Epidermal melanocyte (primary cell): ENCODE measurements around the gene RELN.

Experiments used
- DNase-seq: peaks from one replicate; pipeline ENCODE4 v3.0.0; 2011; ENCODE audit warnings: low spot score; ENCODE audit not compliant: insufficient read length

Gene RELN

GRCh38 chr7:103574576-103574975, 414.9 kb downstream of the RELN start:
- DNase-seq: no peak

GRCh38 chr7:103573479-103574058, 415.9 kb downstream of the RELN start:
- no peak for DNase-seq

GRCh38 chr7:103571586-103571985, 417.9 kb downstream of the RELN start:
- DNase-seq: no peak

GRCh38 chr7:103569621-103570305, 419.7 kb downstream of the RELN start:
- DNase-seq: no peak

GRCh38 chr7:103564416-103564815, 425.0 kb downstream of the RELN start:
- DNase-seq: no peak

GRCh38 chr7:103560136-103560535, 429.3 kb downstream of the RELN start:
- no peak for DNase-seq

- DNase-seq: no peak
Observed at GRCh38 chr7:103551016-103551415, 438.4 kb downstream of the RELN start.

GRCh38 chr7:103549786-103550185, 439.7 kb downstream of the RELN start:
- DNase-seq: no peak

GRCh38 chr7:103547451-103548284, 441.8 kb downstream of the RELN start:
- no peak for DNase-seq

- DNase-seq: no peak
Observed at GRCh38 chr7:103542470-103542869, 447.0 kb downstream of the RELN start.

GRCh38 chr7:103541947-103542346, 447.5 kb downstream of the RELN start:
- no peak for DNase-seq

GRCh38 chr7:103541026-103541425, 448.4 kb downstream of the RELN start:
- DNase-seq: no peak

GRCh38 chr7:103540338-103540737, 449.1 kb downstream of the RELN start:
- no peak for DNase-seq

- no peak for DNase-seq
Observed at GRCh38 chr7:103539875-103540274, 449.6 kb downstream of the RELN start.

- DNase-seq: no peak
Observed at GRCh38 chr7:103538964-103539709, 450.3 kb downstream of the RELN start.

- DNase-seq: no peak
Observed at GRCh38 chr7:103533761-103534160, 455.7 kb downstream of the RELN start.

- no peak for DNase-seq
Observed at GRCh38 chr7:103532955-103533354, 456.5 kb downstream of the RELN start.

GRCh38 chr7:103528152-103528551, 461.3 kb downstream of the RELN start:
- DNase-seq: no peak

GRCh38 chr7:103525937-103526336, 463.5 kb downstream of the RELN start:
- no peak for DNase-seq

GRCh38 chr7:103524042-103524907, 465.2 kb downstream of the RELN start:
- DNase-seq: no peak

- no peak for DNase-seq
Observed at GRCh38 chr7:103521937-103522336, 467.5 kb downstream of the RELN start.
